Measurements from ENCODE around the gene UBE2E2. TPM values are rescaled to one million over a fixed set of nuclear protein-coding genes. Genes with fewer than 3 reads are reported as not detected.

The UBE2E2 gene
- total RNA-seq, 2 donors from 2014 or later, result 1.2 to 7.6 TPM

DNA sequence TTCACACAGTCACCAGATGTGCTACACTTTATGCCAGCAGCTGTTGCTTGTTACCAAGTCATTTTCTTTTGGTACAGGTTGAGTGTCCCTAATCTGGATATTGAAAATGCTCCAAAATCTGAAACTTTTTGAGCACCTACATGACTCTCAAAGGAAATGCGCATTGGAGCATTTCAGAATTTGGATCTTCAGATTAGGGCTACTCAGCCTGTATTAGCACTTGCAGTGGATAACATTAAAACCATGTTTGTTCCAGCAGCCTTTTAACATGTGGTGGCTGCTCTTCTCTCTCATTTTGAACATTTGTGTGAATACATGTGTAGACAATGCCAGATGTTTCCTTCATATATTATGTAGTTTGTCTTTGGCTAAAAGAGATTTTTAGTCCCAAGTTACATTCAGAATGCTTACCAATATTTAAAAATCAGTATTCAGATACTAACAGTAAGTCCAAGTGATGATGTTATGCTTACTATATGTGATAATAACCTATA is 371.7 kb downstream of the UBE2E2 start:
- H3K36me3 ChIP-seq, result no peaks in the 10 kb centered on the region
- no peaks in the 10 kb centered on the region for H3K27me3 ChIP-seq
- no peak for DNase-seq
- TF ChIP-seq CTCF (IDR thresholded peaks at IDR 0.05), result no peak
- H3K9me3 ChIP-seq, result no peaks in the 10 kb centered on the region
- intact Hi-C loops (cut with DNase I), result no loop called here
- no peaks in the 10 kb centered on the region for H3K4me1 ChIP-seq
- no peak overlapping the region for H3K27ac ChIP-seq
- no peak overlapping the region for H3K9ac ChIP-seq (ENCODE audit: low read depth in 2 of 2, low read length in 2 of 2)
- H3K4me3 ChIP-seq, result no peak overlapping the region

GRCh38 chr3:23575697-23576096 is 372.6 kb downstream of the UBE2E2 start:
- no peak for TF ChIP-seq CTCF (IDR thresholded peaks at IDR 0.05)
- DNase-seq, result no peak
- H3K9ac ChIP-seq (ENCODE audit: low read depth in 2 of 2, low read length in 2 of 2), result no peak overlapping the region
- no peaks in the 10 kb centered on the region for H3K9me3 ChIP-seq
- no peaks in the 10 kb centered on the region for H3K36me3 ChIP-seq
- no peaks in the 10 kb centered on the region for H3K27me3 ChIP-seq
- intact Hi-C loops (cut with DNase I), result no loop called here
- no peak overlapping the region for H3K4me3 ChIP-seq
- H3K4me1 ChIP-seq, result no peaks in the 10 kb centered on the region
- no peak overlapping the region for H3K27ac ChIP-seq

DNA sequence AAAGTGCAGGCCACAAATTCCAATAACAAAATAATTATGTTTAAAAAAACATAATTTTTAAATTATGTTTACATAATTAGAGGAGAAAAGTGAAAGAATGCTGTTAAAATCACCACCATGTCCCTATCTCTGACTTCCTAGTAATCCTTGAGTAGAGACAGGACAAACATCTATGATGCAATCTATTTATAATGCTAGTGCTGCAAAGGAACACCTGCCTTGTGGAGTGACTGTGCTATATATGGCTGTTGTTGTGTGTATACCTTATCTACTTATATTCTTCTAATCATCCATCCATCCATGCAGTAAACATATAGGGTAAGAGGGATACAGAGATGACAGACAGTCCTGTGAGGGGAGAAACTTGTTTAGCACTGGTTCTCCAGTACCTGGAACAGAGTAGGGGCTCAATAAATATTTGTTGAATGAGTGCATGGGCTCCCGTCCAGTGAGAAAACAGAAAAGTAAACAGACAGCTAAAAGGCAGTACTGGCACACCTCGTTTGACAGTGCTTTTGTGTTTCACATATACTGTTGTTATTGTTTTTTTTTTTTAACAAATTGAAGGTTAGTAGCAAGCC is 373.3 kb downstream of the UBE2E2 start:
- no peaks in the 10 kb centered on the region for H3K36me3 ChIP-seq
- intact Hi-C loops (cut with DNase I), result no loop called here
- H3K9me3 ChIP-seq, result no peaks in the 10 kb centered on the region
- DNase-seq, result no peak
- TF ChIP-seq CTCF (IDR thresholded peaks at IDR 0.05), result no peak
- no peak overlapping the region for H3K9ac ChIP-seq (ENCODE audit: low read depth in 2 of 2, low read length in 2 of 2)
- no peaks in the 10 kb centered on the region for H3K4me1 ChIP-seq
- H3K27me3 ChIP-seq, result no peaks in the 10 kb centered on the region
- H3K27ac ChIP-seq, result no peak overlapping the region
- H3K4me3 ChIP-seq, result no peak overlapping the region

GRCh38 chr3:23580096-23580713 is 377.1 kb downstream of the UBE2E2 start:
- H3K36me3 ChIP-seq, result no peaks in the 10 kb centered on the region
- no peak overlapping the region for H3K4me3 ChIP-seq
- H3K4me1 ChIP-seq, result no peaks in the 10 kb centered on the region
- TF ChIP-seq CTCF (IDR thresholded peaks at IDR 0.05), result no peak
- H3K9ac ChIP-seq (ENCODE audit: low read depth in 2 of 2, low read length in 2 of 2), result no peak overlapping the region
- no peak overlapping the region for H3K27ac ChIP-seq
- H3K9me3 ChIP-seq, result no peaks in the 10 kb centered on the region
- intact Hi-C loops (cut with DNase I), result no loop called here
- H3K27me3 ChIP-seq, result no peaks in the 10 kb centered on the region
- DNase-seq, result no peak

- no peak overlapping the region for H3K4me3 ChIP-seq
- DNase-seq, result no peak
- no peak for TF ChIP-seq CTCF (IDR thresholded peaks at IDR 0.05)
- no peaks in the 10 kb centered on the region for H3K27me3 ChIP-seq
- H3K36me3 ChIP-seq, result no peaks in the 10 kb centered on the region
- intact Hi-C loops (cut with DNase I), result no loop called here
- H3K9me3 ChIP-seq, result no peaks in the 10 kb centered on the region
- H3K4me1 ChIP-seq, result no peaks in the 10 kb centered on the region
- no peak overlapping the region for H3K9ac ChIP-seq (ENCODE audit: low read depth in 2 of 2, low read length in 2 of 2)
- no peak overlapping the region for H3K27ac ChIP-seq
These were observed 381.0 kb downstream of the UBE2E2 start for GRCh38 chr3:23583980-23584740.
